PC-9 (cell line): ENCODE results near the gene CGB8.

Experiments
- EZH2 ChIP-seq: fragments of 200-600 bp; sonication (generic); IDR thresholded peaks from 2 replicates; pipeline ENCODE4 v1.8.0; 2017; ENCODE audit warnings: antibody characterized with exemption, low read depth
- TF ChIP-seq, protein P1 (sequence below): fragments of 200-600 bp; sonication (generic); conservative IDR thresholded peaks from 2 replicates; pipeline ENCODE4 v1.6.1; 2017; ENCODE audit warnings: mixed run types, antibody characterized with exemption, mild to moderate bottlenecking, moderate library complexity

DNA sequence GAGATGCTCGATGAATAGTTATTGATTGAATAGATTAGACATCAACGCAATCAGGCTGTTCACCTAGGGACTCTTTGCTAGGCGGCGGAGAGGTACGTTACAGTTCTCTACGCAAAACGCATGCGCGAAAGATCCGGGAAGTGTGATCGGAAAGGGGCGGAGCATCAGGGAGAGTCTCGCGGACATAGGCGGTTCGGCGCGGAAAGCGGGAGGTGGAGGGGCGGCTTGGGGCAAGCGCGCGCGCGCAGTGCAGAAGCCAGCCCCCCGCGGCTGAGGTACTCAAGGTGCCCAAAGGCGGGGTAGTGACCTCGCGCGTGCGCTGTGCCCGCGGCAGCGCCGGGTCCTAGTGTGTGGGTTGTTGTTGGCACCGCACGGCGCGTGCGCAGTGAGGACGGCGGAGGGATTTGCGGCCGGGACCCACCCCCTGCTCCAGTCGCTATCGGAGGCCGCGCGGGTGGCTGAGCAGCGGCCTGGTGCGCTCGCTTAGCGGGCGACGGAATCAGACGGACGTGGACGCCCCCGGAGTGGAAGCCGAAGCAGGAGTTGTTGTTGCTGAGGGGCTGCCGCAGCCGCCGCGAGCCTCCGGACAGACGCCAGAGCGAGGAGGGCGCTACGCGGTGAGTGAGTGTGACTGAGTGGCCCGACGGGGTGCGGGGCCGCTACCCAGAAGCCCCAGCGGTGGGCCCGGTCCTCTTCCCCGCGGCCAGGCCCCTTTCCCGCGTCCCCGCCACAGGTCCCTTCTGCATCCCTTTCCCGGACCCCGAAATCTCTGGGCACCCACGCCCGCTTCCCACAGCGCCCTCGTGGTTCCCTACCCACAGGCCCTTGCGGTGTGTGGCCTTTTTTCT, 36.3 kb upstream of the CGB8 start, which contains the start of gene SNRNP70:
- TF ChIP-seq, protein P1, sequence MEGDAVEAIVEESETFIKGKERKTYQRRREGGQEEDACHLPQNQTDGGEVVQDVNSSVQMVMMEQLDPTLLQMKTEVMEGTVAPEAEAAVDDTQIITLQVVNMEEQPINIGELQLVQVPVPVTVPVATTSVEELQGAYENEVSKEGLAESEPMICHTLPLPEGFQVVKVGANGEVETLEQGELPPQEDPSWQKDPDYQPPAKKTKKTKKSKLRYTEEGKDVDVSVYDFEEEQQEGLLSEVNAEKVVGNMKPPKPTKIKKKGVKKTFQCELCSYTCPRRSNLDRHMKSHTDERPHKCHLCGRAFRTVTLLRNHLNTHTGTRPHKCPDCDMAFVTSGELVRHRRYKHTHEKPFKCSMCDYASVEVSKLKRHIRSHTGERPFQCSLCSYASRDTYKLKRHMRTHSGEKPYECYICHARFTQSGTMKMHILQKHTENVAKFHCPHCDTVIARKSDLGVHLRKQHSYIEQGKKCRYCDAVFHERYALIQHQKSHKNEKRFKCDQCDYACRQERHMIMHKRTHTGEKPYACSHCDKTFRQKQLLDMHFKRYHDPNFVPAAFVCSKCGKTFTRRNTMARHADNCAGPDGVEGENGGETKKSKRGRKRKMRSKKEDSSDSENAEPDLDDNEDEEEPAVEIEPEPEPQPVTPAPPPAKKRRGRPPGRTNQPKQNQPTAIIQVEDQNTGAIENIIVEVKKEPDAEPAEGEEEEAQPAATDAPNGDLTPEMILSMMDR: 0 out of 2 replicates have a peak, but pooled peaks have one; percentile 27
- no peak for TF ChIP-seq EZH2
